ENCODE results near the gene AKR1C4. TPM values are rescaled to one million over a fixed set of nuclear protein-coding genes. Genes with fewer than 3 reads are reported as not detected.

AKR1C4 gene
- polyA plus RNA-seq, 1 experiment, result not detected

GRCh38 chr10:5266804-5267203, 70.2 kb downstream of the AKR1C4 start:
- no peaks in the 10 kb centered on the region for H3K27me3 ChIP-seq (ENCODE audit: control insufficient read depth, insufficient read depth, low read length)
- no peaks in the 10 kb centered on the region for H3K36me3 ChIP-seq (ENCODE audit: control insufficient read depth, insufficient read depth, low read length)
- POLR2A ChIA-PET, result no interaction called here
- no peak for TF ChIP-seq CTCF (IDR thresholded peaks at IDR 0.05; ENCODE audit: insufficient read depth, low read depth, low read length)
- CTCF ChIA-PET, result no interaction called here
- H3K4me3 ChIP-seq (ENCODE audit: low read depth, low read length), result no peak overlapping the region
- no peak for DNase-seq (ENCODE audit: low read depth)

- no peak for DNase-seq (ENCODE audit: low read depth)
- Histone ChIP-seq H3K4me3 (ENCODE audit: low read depth, low read length) (no peak overlapping the region), H3K36me3 (ENCODE audit: control insufficient read depth, insufficient read depth, low read length) (no peaks in the 10 kb centered on the region), H3K27me3 (ENCODE audit: control insufficient read depth, insufficient read depth, low read length) (no peaks in the 10 kb centered on the region)
- POLR2A ChIA-PET, result no interaction called here
- CTCF ChIA-PET, result no interaction called here
- TF ChIP-seq CTCF (IDR thresholded peaks at IDR 0.05; ENCODE audit: insufficient read depth, low read depth, low read length), result no peak
These were observed 71.6 kb downstream of the AKR1C4 start for GRCh38 chr10:5268234-5268633.

Other genes with a start within 250 kb of the AKR1C4 start
- gene AKR1C1, start 233.4 kb upstream of the AKR1C4 start, polyA plus RNA-seq (2011; rRNA removed), result 4.0 and 4.2 TPM in 2 replicates
- 0.37 and 0.98 TPM in 2 replicates for gene AKR1C2, start 193.0 kb upstream of the AKR1C4 start, polyA plus RNA-seq (2011; rRNA removed)
- 0.26 and 0.43 TPM in 2 replicates for gene AKR1C3, start 102.4 kb upstream of the AKR1C4 start, polyA plus RNA-seq (2011; rRNA removed)
- gene AKR1C8, start 11.7 kb upstream of the AKR1C4 start, polyA plus RNA-seq (2011; rRNA removed), result not detected in 2 replicates
- gene UCN3, start 168.1 kb downstream of the AKR1C4 start, polyA plus RNA-seq (2011; rRNA removed), result not detected in 2 replicates
- not detected in 2 replicates for gene TUBAL3, start 208.0 kb downstream of the AKR1C4 start, polyA plus RNA-seq (2011; rRNA removed)
- 62.5 and 70.1 TPM in 2 replicates for gene NET1, start 215.7 kb downstream of the AKR1C4 start, polyA plus RNA-seq (2011; rRNA removed)

All from BJ (cell line).